Suprapubic skin (tissue), 4 donors: ENCODE data around the gene PODXL. TPM values are rescaled to one million over a fixed set of nuclear protein-coding genes. Genes with fewer than 3 reads are reported as not detected.

Experiments used
- DNase-seq, 2 donors: peaks; one replicate each; pipeline ENCODE4 v3.0.0-alpha.2; 2019; ENCODE audit warnings: low spot score in 2 of 2
- H3K27ac ChIP-seq: fragments of 200-600 bp; sonication (generic); one replicate; pipeline ENCODE4 v1.5.1; 2019
- H3K27me3 ChIP-seq: fragments of 200-600 bp; sonication (generic); one replicate; pipeline ENCODE4 v1.5.1; 2019
- H3K36me3 ChIP-seq: fragments of 200-600 bp; sonication (generic); one replicate; pipeline ENCODE4 v1.5.1; 2019
- H3K4me1 ChIP-seq: fragments of 200-600 bp; sonication (generic); one replicate; pipeline ENCODE4 v1.5.1; 2019
- H3K4me3 ChIP-seq: fragments of 200-600 bp; sonication (generic); one replicate; pipeline ENCODE4 v1.5.1; 2019; ENCODE audit warnings: mild to moderate bottlenecking
- H3K9me3 ChIP-seq: fragments of 200-600 bp; sonication (generic); one replicate; pipeline ENCODE4 v1.5.1; 2019
- EP300 ChIP-seq: sonication (generic); formaldehyde crosslinking; IDR thresholded peaks from one replicate; pipeline ENCODE4 v1.6.1; 2017; ENCODE audit warnings: antibody characterized with exemption
- POLR2A ChIP-seq, 2 donors: fragments of 450-650 bp; IDR thresholded peaks; one replicate each; pipeline ENCODE4 v1.6.1; 2017; ENCODE audit warnings: antibody characterized with exemption in 2 of 2, mild to moderate bottlenecking in 2 of 2, moderate library complexity in 2 of 2
- POLR2AphosphoS5 ChIP-seq, 3 donors: sonication (generic); formaldehyde crosslinking; IDR thresholded peaks; one replicate each; pipeline ENCODE4 v1.6.1; 2017; ENCODE audit warnings: antibody characterized with exemption in 3 of 3
- WGBS: methylation state at CpG from one replicate; pipeline ENCODE4 v1.1.5; 2018; 5-methylcytosine and 5-hydroxymethylcytosine counted together
- total RNA-seq, 4 donors: library from RNA; depleted of rRNA; stranded (reverse); fragments of >200 nt; gene quantifications; one replicate each; pipeline ENCODE4 v1.1.0, GENCODE V29; 2016
- TF ChIP-seq, protein P1 (sequence below), 2 donors: fragments of 200-600 bp in 1 of 2; fragments of 450-650 bp in 1 of 2; sonication (generic) in 1 of 2; IDR thresholded peaks; one replicate each; pipeline ENCODE4 v1.5.1; 2016 to 2019; ENCODE audit warnings: antibody characterized with exemption in 2 of 2, mild to moderate bottlenecking in 1 of 2, moderate library complexity in 1 of 2

PODXL gene
- total RNA-seq, 4 donors from 2014 or later, result 10.2 to 27.9 (median 17.8) TPM

DNA sequence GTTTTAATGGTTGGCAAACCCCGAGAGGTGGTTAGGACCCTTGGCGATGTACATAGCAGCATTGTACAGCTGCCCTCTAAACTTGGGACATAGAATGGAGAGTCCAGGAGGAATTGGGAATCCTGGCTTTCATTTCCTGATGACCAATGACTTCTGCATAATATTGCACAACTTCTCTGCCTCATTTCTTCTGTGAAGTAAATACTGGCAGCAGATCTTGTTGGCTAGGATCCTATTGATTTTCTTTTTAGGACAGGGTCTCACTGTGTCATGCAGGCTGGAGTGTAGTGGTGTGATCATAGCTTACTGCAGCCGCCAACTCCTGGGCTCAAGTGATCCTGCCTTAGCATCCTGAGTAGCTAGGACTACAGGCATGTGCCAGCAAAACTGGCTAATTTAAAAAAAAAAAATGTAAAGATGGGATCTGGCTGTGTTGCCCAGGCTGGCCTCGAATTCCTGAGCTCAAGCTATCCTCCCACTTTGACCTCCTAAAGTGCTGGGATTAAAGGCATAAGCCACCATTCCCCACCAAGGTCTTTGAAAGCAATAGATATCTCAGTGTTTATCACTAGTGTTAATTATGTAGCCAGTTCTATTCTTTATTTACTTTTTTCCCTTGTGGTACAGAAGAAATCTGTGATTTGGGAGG is 58.1 kb downstream of the PODXL start:
- H3K4me3 ChIP-seq, result no peak overlapping the region
- TF ChIP-seq EP300 (no peak), POLR2AphosphoS5 (IDR thresholded peaks at IDR 0.05) (no peak), POLR2A (IDR thresholded peaks at IDR 0.05) (no peak)
- TF ChIP-seq, protein P1, sequence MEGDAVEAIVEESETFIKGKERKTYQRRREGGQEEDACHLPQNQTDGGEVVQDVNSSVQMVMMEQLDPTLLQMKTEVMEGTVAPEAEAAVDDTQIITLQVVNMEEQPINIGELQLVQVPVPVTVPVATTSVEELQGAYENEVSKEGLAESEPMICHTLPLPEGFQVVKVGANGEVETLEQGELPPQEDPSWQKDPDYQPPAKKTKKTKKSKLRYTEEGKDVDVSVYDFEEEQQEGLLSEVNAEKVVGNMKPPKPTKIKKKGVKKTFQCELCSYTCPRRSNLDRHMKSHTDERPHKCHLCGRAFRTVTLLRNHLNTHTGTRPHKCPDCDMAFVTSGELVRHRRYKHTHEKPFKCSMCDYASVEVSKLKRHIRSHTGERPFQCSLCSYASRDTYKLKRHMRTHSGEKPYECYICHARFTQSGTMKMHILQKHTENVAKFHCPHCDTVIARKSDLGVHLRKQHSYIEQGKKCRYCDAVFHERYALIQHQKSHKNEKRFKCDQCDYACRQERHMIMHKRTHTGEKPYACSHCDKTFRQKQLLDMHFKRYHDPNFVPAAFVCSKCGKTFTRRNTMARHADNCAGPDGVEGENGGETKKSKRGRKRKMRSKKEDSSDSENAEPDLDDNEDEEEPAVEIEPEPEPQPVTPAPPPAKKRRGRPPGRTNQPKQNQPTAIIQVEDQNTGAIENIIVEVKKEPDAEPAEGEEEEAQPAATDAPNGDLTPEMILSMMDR (IDR thresholded peaks at IDR 0.05), result no peak
- H3K9me3 ChIP-seq, result no peaks in the 10 kb centered on the region
- DNase-seq, result no peak
- H3K4me1 ChIP-seq, result peaks cover 11% of the 10 kb centered on the region
- H3K27ac ChIP-seq, result no peak overlapping the region
- no peaks in the 10 kb centered on the region for H3K27me3 ChIP-seq
- peaks cover 10% of the 10 kb centered on the region for H3K36me3 ChIP-seq
- 88% methylated on average over 4 of the region's 4 CpGs for WGBS

DNA sequence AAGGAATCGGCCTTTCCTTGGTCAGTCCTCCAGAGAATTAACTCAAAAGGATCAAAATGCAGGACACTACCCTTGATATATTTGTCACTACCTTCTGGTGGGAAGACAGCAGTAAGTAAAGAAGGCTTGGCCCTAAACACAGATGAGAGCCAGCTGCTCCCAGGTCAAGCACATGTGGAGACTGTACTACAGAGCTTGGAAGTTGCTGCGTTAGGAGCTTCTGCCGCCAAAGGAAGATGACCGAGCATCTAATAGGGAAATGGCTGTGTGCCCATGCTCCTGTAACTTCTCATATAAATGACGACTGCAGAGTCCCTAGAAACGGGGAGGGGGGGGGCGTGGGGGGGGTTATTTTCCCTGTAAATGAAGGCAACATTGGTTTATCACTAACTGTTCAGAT is 59.0 kb downstream of the PODXL start:
- no peak overlapping the region for H3K4me3 ChIP-seq
- no peaks in the 10 kb centered on the region for H3K27me3 ChIP-seq
- H3K36me3 ChIP-seq, result peaks cover 10% of the 10 kb centered on the region
- H3K4me1 ChIP-seq, result peaks cover 2% of the 10 kb centered on the region
- no peak overlapping the region for H3K27ac ChIP-seq
- no peak for DNase-seq
- H3K9me3 ChIP-seq, result no peaks in the 10 kb centered on the region
- TF ChIP-seq POLR2A (IDR thresholded peaks at IDR 0.05) (no peak), EP300 (no peak), POLR2AphosphoS5 (IDR thresholded peaks at IDR 0.05) (no peak)
- TF ChIP-seq, protein P1 (IDR thresholded peaks at IDR 0.05), result no peak
- WGBS, result 69% methylated on average over 7 of the region's 7 CpGs

DNA sequence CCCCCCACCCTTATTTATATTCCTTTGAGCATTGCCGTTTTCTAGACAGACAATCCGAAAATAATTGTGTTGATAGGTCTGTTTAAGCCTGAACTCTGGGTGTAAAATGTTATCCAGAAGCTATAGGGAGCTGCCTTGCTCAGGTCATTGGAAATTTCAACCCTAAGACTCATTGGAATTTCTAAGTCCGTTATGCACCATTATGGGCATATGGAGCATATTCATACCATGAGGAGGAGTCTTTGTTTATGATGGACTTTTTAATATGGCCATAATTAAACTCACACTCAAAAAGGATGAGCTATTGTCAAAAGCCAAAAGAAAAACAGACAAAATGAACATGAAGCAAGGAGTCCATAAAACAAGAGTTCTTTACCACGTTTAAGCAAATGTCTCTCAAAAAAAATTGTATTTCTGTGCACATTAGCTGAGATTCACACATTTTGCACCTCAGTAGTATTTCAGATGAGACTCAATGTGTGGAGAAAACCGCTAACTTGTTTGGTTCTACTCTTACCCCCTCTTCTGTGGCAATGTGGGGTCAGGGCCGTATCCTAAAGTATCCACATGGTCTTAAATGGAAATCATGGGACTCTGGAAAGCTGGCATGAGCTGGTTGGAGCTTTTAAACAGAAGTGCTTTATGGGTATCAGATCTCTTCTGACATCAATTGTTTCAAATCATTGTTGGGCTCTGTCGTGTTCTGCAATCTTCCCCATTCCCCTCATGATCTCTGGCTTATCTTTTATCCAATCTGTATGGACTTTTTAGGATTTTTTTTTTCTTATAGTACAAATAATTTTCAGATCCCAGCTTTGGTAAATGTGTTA is 60.5 kb downstream of the PODXL start:
- H3K27ac ChIP-seq, result no peak overlapping the region
- no peaks in the 10 kb centered on the region for H3K27me3 ChIP-seq
- TF ChIP-seq POLR2A (IDR thresholded peaks at IDR 0.05) (no peak), EP300 (no peak), POLR2AphosphoS5 (IDR thresholded peaks at IDR 0.05) (no peak)
- TF ChIP-seq, protein P1 (IDR thresholded peaks at IDR 0.05), result no peak
- peaks cover 10% of the 10 kb centered on the region for H3K36me3 ChIP-seq
- no peak for DNase-seq
- H3K4me3 ChIP-seq, result no peak overlapping the region
- H3K9me3 ChIP-seq, result no peaks in the 10 kb centered on the region
- WGBS, result 80% methylated on average over 7 of the region's 7 CpGs
- no peaks in the 10 kb centered on the region for H3K4me1 ChIP-seq

DNA sequence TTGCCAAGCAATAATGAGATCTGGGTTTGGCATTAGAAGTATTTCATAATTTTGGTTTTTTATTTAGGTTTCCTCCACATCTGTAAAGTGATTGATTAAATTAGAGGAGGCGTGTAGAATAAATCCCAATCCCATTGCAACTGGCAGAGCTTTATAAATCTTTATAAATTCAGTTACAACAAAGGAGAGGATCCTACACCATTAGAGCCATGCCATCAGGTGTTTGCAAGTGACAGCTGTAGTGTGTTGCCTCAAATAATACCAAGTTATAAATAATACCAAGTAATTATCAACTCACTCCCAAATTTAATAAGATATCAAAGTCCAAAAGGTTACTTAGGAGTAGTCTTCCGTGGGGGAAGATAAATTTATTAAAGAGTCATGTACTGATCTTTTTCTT is 62.2 kb downstream of the PODXL start:
- no peak for DNase-seq
- Histone ChIP-seq H3K27ac (no peak overlapping the region), H3K4me1 (no peaks in the 10 kb centered on the region), H3K4me3 (no peak overlapping the region), H3K9me3 (no peaks in the 10 kb centered on the region), H3K36me3 (peaks cover 10% of the 10 kb centered on the region), H3K27me3 (no peaks in the 10 kb centered on the region)
- TF ChIP-seq, protein P1 (IDR thresholded peaks at IDR 0.05), result no peak
- TF ChIP-seq EP300 (no peak), POLR2AphosphoS5 (IDR thresholded peaks at IDR 0.05) (no peak), POLR2A (IDR thresholded peaks at IDR 0.05) (no peak)
- WGBS, result 98% methylated on average over 2 of the region's 2 CpGs

DNA sequence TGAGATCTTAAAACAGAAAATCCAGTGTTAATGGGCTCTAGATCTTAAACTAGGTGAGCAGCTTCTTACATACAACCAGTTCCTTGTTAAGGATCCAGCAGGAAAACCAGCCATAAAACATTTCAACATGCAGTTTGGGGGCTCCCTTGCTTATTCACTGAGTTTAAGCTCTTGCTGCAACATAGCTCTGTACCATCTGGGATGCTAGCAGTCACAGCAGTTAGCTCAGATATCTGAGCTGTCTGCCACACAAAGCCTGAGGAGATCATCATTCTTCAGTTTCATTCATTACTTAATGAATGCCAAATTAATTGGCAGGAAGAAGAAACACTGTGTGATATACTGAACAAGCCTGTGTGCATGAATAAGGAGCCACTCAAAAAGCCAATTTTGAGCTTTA is 62.8 kb downstream of the PODXL start:
- no peak for DNase-seq
- peaks cover 10% of the 10 kb centered on the region for H3K36me3 ChIP-seq
- no peaks in the 10 kb centered on the region for H3K9me3 ChIP-seq
- no peaks in the 10 kb centered on the region for H3K27me3 ChIP-seq
- TF ChIP-seq, protein P1 (IDR thresholded peaks at IDR 0.05), result no peak
- TF ChIP-seq POLR2AphosphoS5 (IDR thresholded peaks at IDR 0.05) (no peak), POLR2A (IDR thresholded peaks at IDR 0.05) (no peak)
- H3K4me3 ChIP-seq, result no peak overlapping the region
- H3K4me1 ChIP-seq, result no peaks in the 10 kb centered on the region
- no peak overlapping the region for H3K27ac ChIP-seq
